Chondrocyte (in vitro differentiated cells): ENCODE data around the gene GALP. TPM values are rescaled to one million over a fixed set of nuclear protein-coding genes. Genes with fewer than 3 reads are reported as not detected.
A peak's percentile ranks its signal among the peaks of the same experiment; 100 is the strongest.
"Not testable (repeated sequence)": the region's sequence is repeated elsewhere in the genome, so short reads cannot be mapped to it uniquely, and the experiment has no call there.

Source experiments
- DNase-seq: peaks from one replicate; pipeline ENCODE4 v3.0.0; 2021; ENCODE audit warnings: mixed read lengths, low spot score
- H3K27ac Mint-ChIP-seq: one replicate; pipeline ENCODE4 v1.8.0; 2021; ENCODE audit warnings: mild to moderate bottlenecking, moderate library complexity, mixed read lengths; ENCODE audit not compliant: unreplicated experiment
- H3K27me3 Mint-ChIP-seq: 2 replicates; pipeline ENCODE4 v1.8.0; 2021; ENCODE audit warnings: low read depth, mixed read lengths
- H3K36me3 Mint-ChIP-seq: 2 replicates; pipeline ENCODE4 v1.8.0; 2021; ENCODE audit warnings: low read depth, mixed read lengths
- H3K4me1 Mint-ChIP-seq: 2 replicates; pipeline ENCODE4 v1.8.0; 2021; ENCODE audit warnings: low read depth, mild to moderate bottlenecking, mixed read lengths
- H3K4me3 Mint-ChIP-seq: one replicate; pipeline ENCODE4 v1.8.0; 2021; ENCODE audit warnings: mild to moderate bottlenecking, moderate library complexity, mixed read lengths; ENCODE audit not compliant: unreplicated experiment
- H3K9me3 Mint-ChIP-seq: 2 replicates; pipeline ENCODE4 v1.8.0; 2021; ENCODE audit warnings: low read depth, mixed read lengths
- total RNA-seq: library from RNA; stranded (reverse); gene quantifications from 3 replicates; pipeline ENCODE4 v1.2.1, GENCODE V29; 2021
- TF ChIP-seq, protein P1 (sequence below): fragments of 200-600 bp; sonication (generic); IDR thresholded peaks from 2 replicates; pipeline ENCODE4 v1.5.0; 2021; ENCODE audit warnings: antibody characterized with exemption, mild to moderate bottlenecking, moderate library complexity

GALP gene
- total RNA-seq, 1 donor from 2014 or later = not detected

DNA sequence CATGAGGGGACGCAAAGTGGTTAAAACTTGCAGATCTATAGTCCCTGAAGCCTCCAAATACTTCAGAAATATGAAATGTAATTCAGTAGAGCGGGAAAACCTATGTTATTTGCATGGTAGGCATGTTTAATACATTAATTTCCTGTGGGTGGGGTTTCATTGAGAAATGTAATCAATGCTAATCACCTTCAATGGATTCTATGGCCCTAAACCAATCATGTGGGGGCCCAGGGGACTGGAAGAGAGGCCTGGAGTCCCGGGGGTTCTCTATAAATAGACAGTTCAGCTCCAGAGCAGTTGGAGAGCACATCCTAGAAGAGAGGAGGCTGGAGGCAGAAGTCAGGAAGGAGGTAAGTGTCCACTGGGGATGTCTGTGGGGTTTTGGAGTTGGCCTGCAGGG, 26.2 kb downstream of the GALP start, which contains the start of gene ZSCAN5C:
TSS of gene ZSCAN5C (plus strand) at position 301 of the 400 bp plus-strand sequence. CDS start 3,641 bp downstream, outside the sequence.
- no peak within 1 kb of the TSS for H3K4me3 Mint-ChIP-seq
- TF ChIP-seq, protein P1, sequence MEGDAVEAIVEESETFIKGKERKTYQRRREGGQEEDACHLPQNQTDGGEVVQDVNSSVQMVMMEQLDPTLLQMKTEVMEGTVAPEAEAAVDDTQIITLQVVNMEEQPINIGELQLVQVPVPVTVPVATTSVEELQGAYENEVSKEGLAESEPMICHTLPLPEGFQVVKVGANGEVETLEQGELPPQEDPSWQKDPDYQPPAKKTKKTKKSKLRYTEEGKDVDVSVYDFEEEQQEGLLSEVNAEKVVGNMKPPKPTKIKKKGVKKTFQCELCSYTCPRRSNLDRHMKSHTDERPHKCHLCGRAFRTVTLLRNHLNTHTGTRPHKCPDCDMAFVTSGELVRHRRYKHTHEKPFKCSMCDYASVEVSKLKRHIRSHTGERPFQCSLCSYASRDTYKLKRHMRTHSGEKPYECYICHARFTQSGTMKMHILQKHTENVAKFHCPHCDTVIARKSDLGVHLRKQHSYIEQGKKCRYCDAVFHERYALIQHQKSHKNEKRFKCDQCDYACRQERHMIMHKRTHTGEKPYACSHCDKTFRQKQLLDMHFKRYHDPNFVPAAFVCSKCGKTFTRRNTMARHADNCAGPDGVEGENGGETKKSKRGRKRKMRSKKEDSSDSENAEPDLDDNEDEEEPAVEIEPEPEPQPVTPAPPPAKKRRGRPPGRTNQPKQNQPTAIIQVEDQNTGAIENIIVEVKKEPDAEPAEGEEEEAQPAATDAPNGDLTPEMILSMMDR = no peak
- no peaks in the 10 kb centered on the region for H3K4me1 Mint-ChIP-seq
- H3K27ac Mint-ChIP-seq = no peak within 1 kb of the TSS
- no peaks in the 10 kb centered on the region for H3K27me3 Mint-ChIP-seq
- peaks cover 20% of the 10 kb centered on the region for H3K9me3 Mint-ChIP-seq
- no peaks in the 10 kb centered on the region for H3K36me3 Mint-ChIP-seq
- no peak for DNase-seq

DNA sequence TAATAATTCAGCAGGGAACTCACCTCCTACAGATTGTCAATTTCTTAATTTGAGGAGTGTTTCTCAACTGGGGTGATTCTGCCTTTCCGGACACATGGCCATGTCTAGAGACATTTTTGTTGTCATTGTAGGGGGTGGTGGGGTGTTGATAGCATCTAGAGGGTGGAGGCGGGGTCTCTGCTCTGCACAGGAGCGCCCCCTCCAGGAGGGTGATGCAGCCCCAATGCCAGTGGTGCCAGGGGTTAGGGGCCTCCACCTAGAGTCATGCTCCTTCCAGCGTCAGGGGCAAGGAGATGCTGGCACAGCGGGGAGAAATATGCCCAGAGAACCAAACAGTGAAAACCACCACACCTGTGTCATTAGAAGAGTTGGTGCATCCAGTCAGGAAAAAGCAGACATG, 31.8 kb downstream of the GALP start:
- peaks cover 23% of the 10 kb centered on the region for H3K9me3 Mint-ChIP-seq

DNA sequence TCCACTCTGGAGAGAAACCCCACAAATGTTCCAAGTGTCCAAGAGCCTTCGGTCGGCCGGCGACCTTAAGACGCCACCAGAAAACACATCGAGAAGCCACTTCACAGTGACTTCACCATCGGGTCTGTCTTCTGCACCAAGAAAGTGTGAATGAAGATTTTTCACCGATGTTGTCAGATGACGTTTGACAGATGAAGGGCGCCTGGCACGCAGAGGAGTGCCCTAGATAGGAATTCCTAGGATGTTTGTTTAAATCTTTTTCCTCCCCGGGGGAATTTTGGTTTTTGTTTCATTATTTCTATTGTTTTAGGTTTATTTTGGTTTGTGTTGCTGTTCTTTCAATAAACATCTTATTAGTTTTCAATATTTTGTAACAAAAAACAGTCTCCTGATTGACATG, 33.3 kb downstream of the GALP start:
- H3K9me3 Mint-ChIP-seq = peaks cover 25% of the 10 kb centered on the region
- H3K4me3 Mint-ChIP-seq = no peak overlapping the region
- no peaks in the 10 kb centered on the region for H3K27me3 Mint-ChIP-seq
- TF ChIP-seq, protein P1 = no peak
- no peaks in the 10 kb centered on the region for H3K4me1 Mint-ChIP-seq
- no peak overlapping the region for H3K27ac Mint-ChIP-seq
- no peak for DNase-seq
- no peaks in the 10 kb centered on the region for H3K36me3 Mint-ChIP-seq

More for the DNA sequence above, 31.8 kb downstream of the GALP start:
- H3K4me3 Mint-ChIP-seq, H3K4me1 Mint-ChIP-seq, H3K36me3 Mint-ChIP-seq, H3K27ac Mint-ChIP-seq, H3K27me3 Mint-ChIP-seq, DNase-seq: not testable (repeated sequence)

DNA sequence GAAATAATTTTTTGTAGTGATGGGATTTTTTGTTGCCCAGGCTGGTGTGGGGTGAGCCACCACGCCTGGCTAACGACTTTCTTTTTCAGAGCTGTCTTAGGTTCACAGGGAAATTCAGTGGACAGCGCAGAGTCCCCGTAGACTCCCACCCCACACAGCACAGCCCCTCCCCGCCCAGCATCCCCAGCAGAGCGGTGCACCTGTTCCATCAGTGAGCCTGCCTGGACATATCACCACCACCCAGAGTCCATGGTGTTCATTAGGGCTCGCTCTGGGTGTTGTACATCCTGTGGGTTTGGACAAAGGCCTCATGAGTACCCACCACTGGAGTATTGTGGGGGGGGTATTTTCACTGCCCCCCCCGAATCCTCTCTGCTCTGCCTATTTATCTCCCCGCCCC, 34.2 kb downstream of the GALP start:
- H3K36me3 Mint-ChIP-seq = not testable (repeated sequence)
- H3K9me3 Mint-ChIP-seq = peaks cover 29% of the 10 kb centered on the region

DNA sequence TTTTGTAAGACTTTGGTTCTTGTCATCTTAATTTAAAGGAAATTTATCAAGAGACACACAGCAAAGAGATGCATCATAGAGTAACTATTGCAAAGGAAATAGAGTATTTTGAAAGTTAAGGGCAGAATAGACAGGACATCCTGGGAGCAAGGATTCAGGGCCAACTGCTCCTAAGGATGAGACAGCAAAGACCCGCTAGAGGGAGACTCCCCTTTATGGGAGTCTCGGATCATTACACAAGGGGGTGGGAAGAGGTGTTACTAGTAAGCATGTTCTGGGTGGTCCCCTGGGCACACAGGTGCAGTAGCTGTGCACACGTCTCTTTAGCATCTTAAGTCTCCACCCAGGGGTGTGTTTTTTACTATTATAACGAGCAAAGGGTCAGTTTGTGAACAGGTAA, 35.9 kb downstream of the GALP start:
- TF ChIP-seq, protein P1 = no peak
- Mint-ChIP-seq H3K27ac (no peak overlapping the region), H3K4me3 (no peak overlapping the region), H3K9me3 (peaks cover 32% of the 10 kb centered on the region), H3K27me3 (no peaks in the 10 kb centered on the region), H3K4me1 (no peaks in the 10 kb centered on the region), H3K36me3 (no peaks in the 10 kb centered on the region)
- DNase-seq = no peak

More for the DNA sequence above, 34.2 kb downstream of the GALP start:
- DNase-seq, H3K27me3 Mint-ChIP-seq, H3K27ac Mint-ChIP-seq, H3K4me3 Mint-ChIP-seq, H3K4me1 Mint-ChIP-seq: not testable (repeated sequence)

DNA sequence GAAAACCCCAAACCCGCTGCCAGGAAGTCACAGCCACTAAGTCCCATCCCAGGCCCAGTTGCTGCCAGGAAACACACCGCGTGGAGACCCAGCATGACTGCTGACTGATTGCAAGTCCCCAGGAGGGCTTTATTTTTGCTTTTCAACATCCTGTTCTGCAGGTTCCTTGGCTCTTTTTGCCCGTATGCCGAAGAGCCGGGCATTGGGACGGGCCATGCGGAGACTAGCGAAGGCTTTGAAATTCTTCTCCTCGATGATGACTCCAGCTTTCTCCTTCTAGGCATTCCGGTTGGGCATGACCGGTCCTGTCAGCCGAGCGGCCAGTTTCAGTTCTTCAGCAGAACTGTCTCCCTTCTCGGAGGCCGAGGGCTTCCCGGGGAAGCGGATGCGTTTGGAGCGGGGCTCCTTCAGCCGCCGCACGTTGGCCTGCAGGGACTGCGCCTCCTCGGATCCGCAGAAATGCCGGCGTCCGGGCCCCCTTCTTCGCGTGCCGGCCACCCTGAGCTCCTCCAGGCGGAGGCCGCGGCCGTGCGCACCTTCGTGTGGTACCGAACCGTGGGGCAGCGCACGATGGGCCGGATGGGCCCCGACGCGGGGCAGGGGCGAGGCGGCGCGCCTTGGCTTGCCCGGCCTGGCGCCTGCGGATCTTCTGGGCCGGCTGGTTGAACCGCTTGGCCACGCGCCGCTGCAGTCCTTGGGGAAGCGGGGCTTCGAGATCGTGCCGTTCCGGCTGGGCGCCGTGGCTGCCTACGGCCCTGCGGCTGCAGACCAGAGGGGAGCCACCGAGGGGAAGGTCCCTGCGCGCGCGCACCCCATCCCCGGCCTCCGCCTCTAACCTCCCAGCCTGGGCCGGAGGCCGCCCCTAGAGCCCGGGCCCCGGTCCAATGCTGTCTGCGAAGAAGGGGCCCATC, 41.5 kb downstream of the GALP start:
- peak overlapping the region; percentile 28 for H3K4me3 Mint-ChIP-seq

More for the DNA sequence above, 41.5 kb downstream of the GALP start:
- Mint-ChIP-seq H3K4me1 (no peaks in the 10 kb centered on the region), H3K27me3 (no peaks in the 10 kb centered on the region), H3K36me3 (peaks cover 2% of the 10 kb centered on the region), H3K9me3 (peaks cover 34% of the 10 kb centered on the region), H3K27ac (no peak overlapping the region)
- TF ChIP-seq, protein P1 = no peak
- DNase-seq = no peak
